Erythroblast (primary cell): ENCODE data around the gene HID1.

Experiments
- GATA1 ChIP-seq: IDR thresholded peaks from 2 replicates; pipeline ENCODE4 v1.6.1; 2011; ENCODE audit warnings: low read depth, mild to moderate bottlenecking, control low read depth, low read length, moderate library complexity
- POLR2A ChIP-seq: IDR thresholded peaks from 2 replicates; pipeline ENCODE4 v1.6.1; 2011; ENCODE audit warnings: mild to moderate bottlenecking, low read length

DNA sequence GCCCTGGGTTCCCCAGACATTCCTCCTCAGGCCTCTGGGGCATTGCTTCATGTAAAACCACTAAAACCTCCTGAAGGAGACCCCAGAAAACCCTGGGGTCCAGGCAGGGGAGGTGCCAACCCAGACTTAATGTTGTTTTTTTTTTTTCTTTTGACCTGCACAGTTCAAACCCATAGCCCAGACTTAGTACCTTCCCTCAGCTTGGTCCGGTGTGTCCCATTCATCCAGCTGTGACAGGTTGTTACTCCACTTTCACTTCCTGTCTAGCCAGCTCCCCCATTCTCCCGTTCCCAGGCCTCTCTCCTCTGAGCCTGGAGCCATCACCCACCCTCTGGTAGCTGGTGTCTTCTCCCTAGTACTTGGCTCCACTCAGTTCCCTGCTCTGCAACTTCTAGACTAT, 19.7 kb upstream of the HID1 start:
- TF ChIP-seq POLR2A (no peak), GATA1 (no peak)
